GM23338 (cell line): ENCODE measurements around the gene MMP13. TPM values are rescaled to one million over a fixed set of nuclear protein-coding genes. Genes with fewer than 3 reads are reported as not detected.

Source experiments
- ATAC-seq: fragments of 200-7000 bp; cut with Tn5 transposase; 3 replicates; pipeline ENCODE4 v1.9.1; 2020
- DNase-seq: peaks from one replicate; pipeline ENCODE4 v3.0.0-alpha.2; 2015; ENCODE audit warnings: low spot score
- H2AFZ ChIP-seq: fragments of 200-600 bp; sonication (generic); 2 replicates; pipeline ENCODE4 v1.8.0; 2016; ENCODE audit warnings: antibody characterized with exemption, mild to moderate bottlenecking, moderate library complexity
- H3F3A ChIP-seq: fragments of 200-600 bp; sonication (generic); replicated peaks from 2 replicates; pipeline ENCODE4 v1.8.0; 2017; ENCODE audit warnings: antibody characterized with exemption, mixed run types, low read depth
- H3K27ac ChIP-seq: fragments of 200-600 bp; sonication (generic); 2 replicates; pipeline ENCODE4 v1.6.1; 2016; ENCODE audit warnings: low read depth
- H3K27me3 ChIP-seq: fragments of 200-600 bp; sonication (generic); 2 replicates; pipeline ENCODE4 v1.8.0; 2016; ENCODE audit warnings: mild to moderate bottlenecking, mixed run types, moderate library complexity; ENCODE audit not compliant: insufficient read depth
- H3K36me3 ChIP-seq: fragments of 200-600 bp; sonication (generic); 2 replicates; pipeline ENCODE4 v1.8.0; 2016; ENCODE audit warnings: mild to moderate bottlenecking; ENCODE audit not compliant: insufficient read depth
- H3K4me1 ChIP-seq: fragments of 200-600 bp; sonication (generic); 2 replicates; pipeline ENCODE4 v1.8.0; 2016; ENCODE audit warnings: mild to moderate bottlenecking, moderate library complexity; ENCODE audit not compliant: insufficient read depth
- H3K4me2 ChIP-seq: fragments of 200-600 bp; sonication (generic); 2 replicates; pipeline ENCODE4 v1.7.1; 2017; ENCODE audit warnings: mixed run types
- H3K4me3 ChIP-seq: fragments of 200-600 bp; sonication (generic); 2 replicates; pipeline ENCODE4 v1.6.1; 2016; ENCODE audit warnings: mixed run types
- H3K79me2 ChIP-seq: fragments of 200-600 bp; sonication (generic); replicated peaks from 2 replicates; pipeline ENCODE4 v1.8.0; 2017; ENCODE audit warnings: mild to moderate bottlenecking; ENCODE audit not compliant: insufficient read depth
- H3K9me2 ChIP-seq: fragments of 200-600 bp; sonication (generic); 2 replicates; pipeline ENCODE4 v1.8.0; 2017; ENCODE audit not compliant: insufficient read depth
- H4K20me1 ChIP-seq: fragments of 200-600 bp; sonication (generic); replicated peaks from 2 replicates; pipeline ENCODE4 v1.8.0; 2017; ENCODE audit warnings: mild to moderate bottlenecking; ENCODE audit not compliant: insufficient read depth
- H3K27ac Mint-ChIP-seq: 2 replicates; pipeline ENCODE4 v1.8.0; 2020; ENCODE audit warnings: inconsistent platforms, mild to moderate bottlenecking, moderate library complexity, mixed read lengths
- H3K27me3 Mint-ChIP-seq: 3 replicates; pipeline ENCODE4 v1.8.0; 2022; ENCODE audit warnings: low read depth, mild to moderate bottlenecking, moderate library complexity, mixed read lengths, inconsistent platforms; ENCODE audit not compliant: insufficient read depth, poor library complexity
- H3K36me3 Mint-ChIP-seq: 3 replicates; pipeline ENCODE4 v1.8.0; 2021; ENCODE audit warnings: low read depth, mild to moderate bottlenecking, inconsistent platforms, moderate library complexity, mixed read lengths
- H3K4me1 Mint-ChIP-seq: 3 replicates; pipeline ENCODE4 v1.8.0; 2020; ENCODE audit warnings: mild to moderate bottlenecking, inconsistent platforms, mixed read lengths
- H3K4me3 Mint-ChIP-seq: 3 replicates; pipeline ENCODE4 v1.8.0; 2021; ENCODE audit warnings: moderate library complexity, mild to moderate bottlenecking, inconsistent platforms, mixed read lengths
- H3K9me3 Mint-ChIP-seq: 3 replicates; pipeline ENCODE4 v1.8.0; 2020; ENCODE audit warnings: moderate library complexity, mild to moderate bottlenecking, inconsistent platforms, mixed read lengths
- CREB1 ChIP-seq: fragments of 250-450 bp; sonication (Bioruptor Pico); IDR thresholded peaks from 2 replicates; pipeline ENCODE4 v1.5.0; 2020; ENCODE audit warnings: low read depth, mild to moderate bottlenecking, moderate library complexity
- CTCF ChIP-seq, 2 experiments: fragments of 200-600 bp in 1 of 2; sonication (generic) in 1 of 2; conservative IDR thresholded peaks; 2 replicates each; pipeline versions ENCODE4 v1.5.1 to v1.6.1; 2016 to 2017; ENCODE audit warnings: antibody characterized with exemption in 2 of 2, low read depth in 2 of 2, mild to moderate bottlenecking in 2 of 2, moderate library complexity in 1 of 2
- ETS1 ChIP-seq: IDR thresholded peaks from 2 replicates; pipeline ENCODE4 v1.6.1; 2016; ENCODE audit warnings: antibody characterized with exemption
- EZH2 ChIP-seq: fragments of 200-600 bp; sonication (generic); IDR thresholded peaks from one replicate; pipeline ENCODE4 v1.8.0; 2017; ENCODE audit warnings: antibody characterized with exemption, mild to moderate bottlenecking, low read depth; ENCODE audit not compliant: unreplicated experiment
- EZH2phosphoT487 ChIP-seq: fragments of 200-600 bp; sonication (generic); IDR thresholded peaks from one replicate; pipeline ENCODE4 v1.8.1; 2018; ENCODE audit warnings: antibody characterized with exemption; ENCODE audit not compliant: unreplicated experiment
- JUNB ChIP-seq: IDR thresholded peaks from one replicate; pipeline ENCODE4 v1.6.1; 2016; ENCODE audit warnings: antibody characterized with exemption; ENCODE audit not compliant: unreplicated experiment
- NANOG ChIP-seq: IDR thresholded peaks from 2 replicates; pipeline ENCODE4 v1.6.1; 2016; ENCODE audit warnings: antibody characterized with exemption, borderline replicate concordance
- POLR2AphosphoS5 ChIP-seq: IDR thresholded peaks from 2 replicates; pipeline ENCODE4 v1.6.1; 2016; ENCODE audit warnings: antibody characterized with exemption, low read depth
- REST ChIP-seq: IDR thresholded peaks from one replicate; pipeline ENCODE4 v1.6.1; 2018; ENCODE audit warnings: antibody characterized with exemption; ENCODE audit not compliant: unreplicated experiment
- STAT1 ChIP-seq: IDR thresholded peaks from one replicate; pipeline ENCODE4 v1.6.1; 2016; ENCODE audit warnings: antibody characterized with exemption; ENCODE audit not compliant: unreplicated experiment
- ZNF114 ChIP-seq: fragments of 250-450 bp; sonication (Bioruptor Pico); IDR thresholded peaks from 2 replicates; pipeline ENCODE4 v1.5.0; 2020; ENCODE audit warnings: mild to moderate bottlenecking, moderate library complexity
- ZNF331 ChIP-seq: fragments of 250-450 bp; sonication (Bioruptor Pico); IDR thresholded peaks from 2 replicates; pipeline ENCODE4 v1.5.0; 2020; ENCODE audit warnings: low read depth, mild to moderate bottlenecking, moderate library complexity
- ZNF462 ChIP-seq: fragments of 250-450 bp; sonication (Bioruptor Pico); IDR thresholded peaks from 2 replicates; pipeline ENCODE4 v1.5.0; 2020; ENCODE audit warnings: mild to moderate bottlenecking, moderate library complexity
- polyA plus RNA-seq: library from polyadenylated mRNA; unstranded; fragments of >200 nt; fragmentation: Nextera tagmentation; extraction: Ambion mirVana; gene quantifications from 2 replicates; pipeline ENCODE4 v1.2.1, GENCODE V29; 2016
- total RNA-seq: library from RNA; depleted of rRNA; stranded (reverse); fragments of >200 nt; shearing (Covaris generic); gene quantifications from 2 replicates; pipeline ENCODE4 v1.2.3, GENCODE V29; 2014

Gene MMP13
- total and polyA plus RNA-seq, 2 experiments from 2014 or later: not detected

- H3K36me3 ChIP-seq: no peaks in the 10 kb centered on the region
- no peak overlapping the region for H3K4me2 ChIP-seq
- no peaks in the 10 kb centered on the region for H3K79me2 ChIP-seq
- Mint-ChIP-seq H3K36me3 (no peaks in the 10 kb centered on the region), H3K4me1 (peaks cover 4% of the 10 kb centered on the region; the same call in 1 of the 3 replicates), H3K9me3 (no peaks in the 10 kb centered on the region; the same call in 2 of the 3 replicates), H3K27me3 (peaks cover 2% of the 10 kb centered on the region), H3K27ac (no peak overlapping the region), H3K4me3 (no peak overlapping the region)
- no peaks in the 10 kb centered on the region for H3K4me1 ChIP-seq
- TF ChIP-seq CREB1 (CRISPR knock-in tag): no peak
- TF ChIP-seq STAT1: no peak
- no peak for TF ChIP-seq NANOG
- TF ChIP-seq CTCF (conservative IDR thresholded peaks at IDR 0.05; ENCODE audit: low read depth in 2 of 2): no peak
- no peak for TF ChIP-seq REST
- no peak for TF ChIP-seq JUNB
- TF ChIP-seq ZNF462 (CRISPR knock-in tag): no peak
- no peak for TF ChIP-seq EZH2
- TF ChIP-seq ZNF114 (CRISPR knock-in tag): no peak
- TF ChIP-seq EZH2phosphoT487: no peak
- no peak for TF ChIP-seq ETS1
- TF ChIP-seq POLR2AphosphoS5: no peak
- TF ChIP-seq ZNF331 (CRISPR knock-in tag): no peak
- H3F3A ChIP-seq: no peaks in the 10 kb centered on the region
- DNase-seq (no peak), ATAC-seq (no peak)
- no peaks in the 10 kb centered on the region for H3K27me3 ChIP-seq
- H2AFZ ChIP-seq: no peak overlapping the region
- H3K27ac ChIP-seq: no peak overlapping the region
- 0 out of 2 replicates have a peak, but pooled peaks cover 4% of the 10 kb centered on the region for H3K9me2 ChIP-seq
- no peaks in the 10 kb centered on the region for H4K20me1 ChIP-seq
- H3K4me3 ChIP-seq: no peak overlapping the region
These were observed 34.6 kb upstream of the MMP13 start for GRCh38 chr11:102990145-102990544.
